Measurements from ENCODE around the gene TMEM125.
A peak's percentile ranks its signal among the peaks of the same experiment; 100 is the strongest.

TMEM125 gene

GRCh38 chr1:43267818-43268425 is 1.9 kb upstream of the TMEM125 start:
- Mint-ChIP-seq H3K9me3 (peaks cover 29% of the 10 kb centered on the region), H3K27me3 (ENCODE audit: low read depth, poor library complexity) (peaks cover 15% of the 10 kb centered on the region), H3K4me3 (no peak overlapping the region), H3K27ac (no peak overlapping the region), H3K36me3 (ENCODE audit: low read depth) (peaks cover 7% of the 10 kb centered on the region), H3K4me1 (peaks cover 40% of the 10 kb centered on the region)
- TF ChIP-seq CTCF (IDR thresholded peaks at IDR 0.05), result no peak
- DNase-seq, result no peak

GRCh38 chr1:43270421-43271095 is 775 bp downstream of the TMEM125 start:
- H3K36me3 Mint-ChIP-seq (ENCODE audit: low read depth), result no peaks in the 10 kb centered on the region
- TF ChIP-seq CTCF (IDR thresholded peaks at IDR 0.05), result no peak
- H3K4me1 Mint-ChIP-seq, result peaks cover 40% of the 10 kb centered on the region
- peaks cover 8% of the 10 kb centered on the region for H3K9me3 Mint-ChIP-seq
- peak; percentile 47 for DNase-seq
- peaks cover 19% of the 10 kb centered on the region for H3K27me3 Mint-ChIP-seq (ENCODE audit: low read depth, poor library complexity)
- peak overlapping the region; percentile 82 for H3K4me3 Mint-ChIP-seq
- no peak overlapping the region for H3K27ac Mint-ChIP-seq

- TF ChIP-seq CTCF (IDR thresholded peaks at IDR 0.05), result no peak
- H3K9me3 Mint-ChIP-seq, result no peaks in the 10 kb centered on the region
- DNase-seq, result no peak
- H3K27ac Mint-ChIP-seq, result no peak overlapping the region
- H3K36me3 Mint-ChIP-seq (ENCODE audit: low read depth), result no peaks in the 10 kb centered on the region
- H3K4me1 Mint-ChIP-seq, result peaks cover 47% of the 10 kb centered on the region
- peak overlapping the region; percentile 82 for H3K4me3 Mint-ChIP-seq
- H3K27me3 Mint-ChIP-seq (ENCODE audit: low read depth, poor library complexity), result peaks cover 22% of the 10 kb centered on the region
Observed at GRCh38 chr1:43271186-43272118, 1.7 kb downstream of the TMEM125 start.

- no peak for DNase-seq
- Mint-ChIP-seq H3K27me3 (ENCODE audit: low read depth, poor library complexity) (peaks cover 22% of the 10 kb centered on the region), H3K4me3 (no peak overlapping the region), H3K4me1 (peaks cover 50% of the 10 kb centered on the region), H3K27ac (no peak overlapping the region), H3K9me3 (no peaks in the 10 kb centered on the region), H3K36me3 (ENCODE audit: low read depth) (no peaks in the 10 kb centered on the region)
- TF ChIP-seq CTCF (IDR thresholded peaks at IDR 0.05), result no peak
Observed at GRCh38 chr1:43272161-43272560, 2.4 kb downstream of the TMEM125 start.

GRCh38 chr1:43272576-43273571 is 3.1 kb downstream of the TMEM125 start:
- Mint-ChIP-seq H3K4me3 (no peak overlapping the region), H3K4me1 (peaks cover 44% of the 10 kb centered on the region), H3K27me3 (ENCODE audit: low read depth, poor library complexity) (peaks cover 22% of the 10 kb centered on the region), H3K9me3 (no peaks in the 10 kb centered on the region), H3K36me3 (ENCODE audit: low read depth) (no peaks in the 10 kb centered on the region), H3K27ac (no peak overlapping the region)
- TF ChIP-seq CTCF (IDR thresholded peaks at IDR 0.05), result no peak
- DNase-seq, result no peak

All from nephron progenitor cell (in vitro differentiated cells).